NCI-H82 (cell line): Measurements from ENCODE around the gene OSBPL9.

Experiments used
- DNase-seq: peaks from one replicate; lab custom pipeline; 2025; lab: John Stamatoyannopoulos, UW

The OSBPL9 gene

GRCh38 chr1:51616903-51617708 lies at the start of gene OSBPL9:
Gene OSBPL9 (plus strand): TSS chr1:51617092. CDS start chr1:51617111, 19 bp downstream.
- peak; percentile 97 for DNase-seq

- no peak for DNase-seq
These were observed 49.2 kb upstream of the OSBPL9 start for GRCh38 chr1:51567653-51568052.

GRCh38 chr1:51568231-51568935 lies 48.5 kb upstream of the OSBPL9 start:
- DNase-seq = no peak

GRCh38 chr1:51569284-51570062 lies 47.4 kb upstream of the OSBPL9 start:
- DNase-seq = no peak

- DNase-seq = no peak
These were observed 46.7 kb upstream of the OSBPL9 start for GRCh38 chr1:51570063-51570710.

GRCh38 chr1:51572365-51572764 lies 44.5 kb upstream of the OSBPL9 start:
- DNase-seq = no peak

GRCh38 chr1:51574796-51575195 lies 42.1 kb upstream of the OSBPL9 start:
- no peak for DNase-seq

GRCh38 chr1:51575406-51576084 lies 41.3 kb upstream of the OSBPL9 start:
- DNase-seq = no peak

GRCh38 chr1:51576085-51576444 lies 40.8 kb upstream of the OSBPL9 start:
- DNase-seq = no peak

- no peak for DNase-seq
These were observed 40.0 kb upstream of the OSBPL9 start for GRCh38 chr1:51576923-51577322.

- DNase-seq = no peak
These were observed 38.3 kb upstream of the OSBPL9 start for GRCh38 chr1:51578383-51579109.

GRCh38 chr1:51581238-51581637 lies 35.7 kb upstream of the OSBPL9 start:
- no peak for DNase-seq

- DNase-seq = no peak
These were observed 33.4 kb upstream of the OSBPL9 start for GRCh38 chr1:51583532-51583931.

GRCh38 chr1:51584021-51584420 lies 32.9 kb upstream of the OSBPL9 start:
- no peak for DNase-seq

- DNase-seq = peak; percentile 47
These were observed 24.2 kb upstream of the OSBPL9 start for GRCh38 chr1:51592711-51593110.

GRCh38 chr1:51594716-51595115 lies 22.2 kb upstream of the OSBPL9 start:
- DNase-seq = no peak

GRCh38 chr1:51600529-51600928 lies 16.4 kb upstream of the OSBPL9 start:
- no peak for DNase-seq

GRCh38 chr1:51600965-51601364 lies 15.9 kb upstream of the OSBPL9 start:
- no peak for DNase-seq

GRCh38 chr1:51605961-51606723 lies 10.8 kb upstream of the OSBPL9 start:
- DNase-seq = no peak

- DNase-seq = peak; percentile 67
These were observed 9.2 kb upstream of the OSBPL9 start for GRCh38 chr1:51607681-51608095.
